Prostate gland (tissue), 2 donors: Measurements from ENCODE around the gene HNRNPAB.

Experiments used
- POLR2A ChIP-seq: fragments of 450-650 bp; IDR thresholded peaks from one replicate; pipeline ENCODE4 v1.6.1; 2016; ENCODE audit warnings: antibody characterized with exemption, mild to moderate bottlenecking
- POLR2AphosphoS5 ChIP-seq: sonication (generic); formaldehyde crosslinking; IDR thresholded peaks from one replicate; pipeline ENCODE4 v1.6.1; 2017; ENCODE audit warnings: antibody characterized with exemption
- TF ChIP-seq, protein P1 (sequence below), 4 experiments: fragments of 200-600 bp in 2 of 4; fragments of 450-650 bp in 2 of 4; sonication (generic) in 2 of 4; IDR thresholded peaks; 1 replicate in 3 of 4; 2 replicates in 1 of 4; pipeline ENCODE4 v1.5.1; 2016 to 2019; ENCODE audit warnings: antibody characterized with exemption in 4 of 4, mild to moderate bottlenecking in 2 of 4, moderate library complexity in 2 of 4

GRCh38 chr5:178235588-178235974 is 31.2 kb downstream of the HNRNPAB start:
- TF ChIP-seq, protein P1, sequence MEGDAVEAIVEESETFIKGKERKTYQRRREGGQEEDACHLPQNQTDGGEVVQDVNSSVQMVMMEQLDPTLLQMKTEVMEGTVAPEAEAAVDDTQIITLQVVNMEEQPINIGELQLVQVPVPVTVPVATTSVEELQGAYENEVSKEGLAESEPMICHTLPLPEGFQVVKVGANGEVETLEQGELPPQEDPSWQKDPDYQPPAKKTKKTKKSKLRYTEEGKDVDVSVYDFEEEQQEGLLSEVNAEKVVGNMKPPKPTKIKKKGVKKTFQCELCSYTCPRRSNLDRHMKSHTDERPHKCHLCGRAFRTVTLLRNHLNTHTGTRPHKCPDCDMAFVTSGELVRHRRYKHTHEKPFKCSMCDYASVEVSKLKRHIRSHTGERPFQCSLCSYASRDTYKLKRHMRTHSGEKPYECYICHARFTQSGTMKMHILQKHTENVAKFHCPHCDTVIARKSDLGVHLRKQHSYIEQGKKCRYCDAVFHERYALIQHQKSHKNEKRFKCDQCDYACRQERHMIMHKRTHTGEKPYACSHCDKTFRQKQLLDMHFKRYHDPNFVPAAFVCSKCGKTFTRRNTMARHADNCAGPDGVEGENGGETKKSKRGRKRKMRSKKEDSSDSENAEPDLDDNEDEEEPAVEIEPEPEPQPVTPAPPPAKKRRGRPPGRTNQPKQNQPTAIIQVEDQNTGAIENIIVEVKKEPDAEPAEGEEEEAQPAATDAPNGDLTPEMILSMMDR (IDR thresholded peaks at IDR 0.05) = no peak
- TF ChIP-seq POLR2A (no peak), POLR2AphosphoS5 (no peak)
